ENCODE data around the gene REXO5. TPM values are rescaled to one million over a fixed set of nuclear protein-coding genes. Genes with fewer than 3 reads are reported as not detected.
"Not testable (repeated sequence)": the region's sequence is repeated elsewhere in the genome, so short reads cannot be mapped to it uniquely, and the experiment has no call there.

REXO5 gene
- 10 to 100 TPM; 24.3 to 25.7 TPM for total RNA-seq

- DNase-seq = peak; percentile 87
- ChIA-PET CTCF (interaction anchor here (0.6 to 1.5 kb wide), 11 partner anchors 16 to 494 kb away, joined by 3 to 6 read pairs (median 4); no protein-coding TSS in a partner anchor), POLR2A (interaction anchor here (1.1 to 1.2 kb wide), 3 partner anchors 43 to 94 kb away, joined by 3 to 4 read pairs (median 3); partner anchors contain the start of genes ACSM3, DCUN1D3, LYRM1 and THUMPD1)
- Mint-ChIP-seq H3K27ac (peak within 1 kb of the TSS; percentile 94), H3K9me3 (no peaks in the 10 kb centered on the region), H3K4me3 (peak within 1 kb of the TSS; percentile 96), H3K4me1 (ENCODE audit: low read depth) (peaks cover 8% of the 10 kb centered on the region), H3K27me3 (no peaks in the 10 kb centered on the region), H3K36me3 (peaks cover 8% of the 10 kb centered on the region)
- intact Hi-C loops (cut with micrococcal nuclease) = loop anchor here (1.0 to 10.0 kb wide), 5 partner anchors 41 to 98 kb away; partner anchors contain the start of genes DCUN1D3, LYRM1 and THUMPD1
Measured at GRCh38 chr16:20806168-20807050, at the start of gene REXO5, which contains the start of gene ERI2. REXO5 (plus strand) TSS chr16:20806527; CDS start chr16:20806954, 427 bp downstream. ERI2 (minus strand) TSS chr16:20806472; CDS start chr16:20806430, 42 bp downstream.

GRCh38 chr16:20760346-20760745 is 46.0 kb upstream of the REXO5 start:
- Mint-ChIP-seq H3K27me3 (no peaks in the 10 kb centered on the region), H3K4me3 (no peak overlapping the region), H3K9me3 (peaks cover 2% of the 10 kb centered on the region), H3K27ac (no peak overlapping the region), H3K36me3 (peaks cover 2% of the 10 kb centered on the region), H3K4me1 (ENCODE audit: low read depth) (peaks cover 20% of the 10 kb centered on the region)
- intact Hi-C loops (cut with micrococcal nuclease) = no loop called here
- DNase-seq = no peak
- CTCF ChIA-PET = interaction anchor here (0.7 kb wide), 1 partner anchor 114 kb away, joined by 3 read pairs; no protein-coding TSS in a partner anchor
- POLR2A ChIA-PET = no interaction called here

GRCh38 chr16:20761175-20761574 is 45.2 kb upstream of the REXO5 start:
- intact Hi-C loops (cut with micrococcal nuclease) = no loop called here
- Mint-ChIP-seq H3K4me3 (no peak overlapping the region), H3K27ac (no peak overlapping the region), H3K4me1 (ENCODE audit: low read depth) (peaks cover 20% of the 10 kb centered on the region), H3K36me3 (peaks cover 2% of the 10 kb centered on the region), H3K9me3 (peaks cover 2% of the 10 kb centered on the region), H3K27me3 (no peaks in the 10 kb centered on the region)
- CTCF ChIA-PET = no interaction called here
- DNase-seq = no peak
- POLR2A ChIA-PET = no interaction called here

- peaks cover 2% of the 10 kb centered on the region for H3K9me3 Mint-ChIP-seq
- intact Hi-C loops (cut with micrococcal nuclease) = loop anchor here (1.0 kb wide), 2 partner anchors 21 to 44 kb away; partner anchors contain the start of genes ERI2, REXO5 and THUMPD1
- H3K4me1 Mint-ChIP-seq (ENCODE audit: low read depth) = peaks cover 20% of the 10 kb centered on the region
- ChIA-PET POLR2A (no interaction called here), CTCF (interaction anchor here (1.0 kb wide), 1 partner anchor 13 kb away, joined by 5 read pairs; no protein-coding TSS in a partner anchor)
- no peak for DNase-seq
- H3K36me3 Mint-ChIP-seq = peaks cover 2% of the 10 kb centered on the region
- H3K27ac Mint-ChIP-seq = peak overlapping the region; percentile 87
- H3K4me3 Mint-ChIP-seq = peak overlapping the region; percentile 79
- no peaks in the 10 kb centered on the region for H3K27me3 Mint-ChIP-seq
Measured at GRCh38 chr16:20762404-20763123, 43.8 kb upstream of the REXO5 start.

GRCh38 chr16:20763461-20764232 is 42.7 kb upstream of the REXO5 start, which contains the start of gene ACSM3:
ACSM3 (plus strand) TSS chr16:20764014; CDS start chr16:20770035, 6,021 bp downstream.
- Mint-ChIP-seq H3K4me3 (peak within 1 kb of the TSS; percentile 79), H3K9me3 (peaks cover 2% of the 10 kb centered on the region), H3K36me3 (peaks cover 2% of the 10 kb centered on the region), H3K27ac (peak within 1 kb of the TSS; percentile 87), H3K4me1 (ENCODE audit: low read depth) (peaks cover 20% of the 10 kb centered on the region), H3K27me3 (no peaks in the 10 kb centered on the region)
- DNase-seq = peak; percentile 76
- intact Hi-C loops (cut with micrococcal nuclease) = loop anchor here (1.0 kb wide), 2 partner anchors 22 to 43 kb away; partner anchors contain the start of genes ERI2, REXO5 and THUMPD1
- CTCF ChIA-PET = interaction anchor here (0.6 to 1.9 kb wide), 4 partner anchors 13 to 1654 kb away, joined by 3 to 5 read pairs (median 3); no protein-coding TSS in a partner anchor
- POLR2A ChIA-PET = interaction anchor here (1.0 kb wide), 1 partner anchor 43 kb away, joined by 3 read pairs; the partner anchor contains the start of genes ERI2 and REXO5

- H3K36me3 Mint-ChIP-seq; H3K27ac Mint-ChIP-seq; H3K9me3 Mint-ChIP-seq; DNase-seq; POLR2A ChIA-PET; intact Hi-C loops (cut with micrococcal nuclease); H3K4me3 Mint-ChIP-seq; H3K27me3 Mint-ChIP-seq: not testable (repeated sequence)
- peaks cover 20% of the 10 kb centered on the region for H3K4me1 Mint-ChIP-seq (ENCODE audit: low read depth)
- CTCF ChIA-PET = interaction anchor here (1.1 to 1.9 kb wide), 3 partner anchors 10 to 24 kb away, joined by 3 to 11 read pairs (median 5); no protein-coding TSS in a partner anchor
Measured at GRCh38 chr16:20764448-20764847, 41.9 kb upstream of the REXO5 start.

- Mint-ChIP-seq H3K36me3 (peaks cover 4% of the 10 kb centered on the region), H3K9me3 (peaks cover under 1% of the 10 kb centered on the region), H3K27me3 (no peaks in the 10 kb centered on the region), H3K4me1 (ENCODE audit: low read depth) (peaks cover 20% of the 10 kb centered on the region), H3K27ac (no peak overlapping the region), H3K4me3 (no peak overlapping the region)
- ChIA-PET CTCF (interaction anchor here (1.5 kb wide), 2 partner anchors 9 to 26 kb away, joined by 3 to 11 read pairs; no protein-coding TSS in a partner anchor), POLR2A (no interaction called here)
- intact Hi-C loops (cut with micrococcal nuclease) = no loop called here
- DNase-seq = no peak
Measured at GRCh38 chr16:20765732-20766131, 40.6 kb upstream of the REXO5 start.

GRCh38 chr16:20766294-20766693 is 40.0 kb upstream of the REXO5 start:
- CTCF ChIA-PET = interaction anchor here (1.5 kb wide), 1 partner anchor 26 kb away, joined by 3 read pairs; no protein-coding TSS in a partner anchor
- no peaks in the 10 kb centered on the region for H3K27me3 Mint-ChIP-seq
- no peaks in the 10 kb centered on the region for H3K9me3 Mint-ChIP-seq
- POLR2A ChIA-PET = no interaction called here
- no peak overlapping the region for H3K4me3 Mint-ChIP-seq
- intact Hi-C loops (cut with micrococcal nuclease) = no loop called here
- peaks cover 20% of the 10 kb centered on the region for H3K4me1 Mint-ChIP-seq (ENCODE audit: low read depth)
- H3K36me3 Mint-ChIP-seq = peaks cover 4% of the 10 kb centered on the region
- H3K27ac Mint-ChIP-seq = no peak overlapping the region
- DNase-seq = no peak

GRCh38 chr16:20767577-20767976 is 38.8 kb upstream of the REXO5 start:
- Mint-ChIP-seq H3K27ac (no peak overlapping the region), H3K4me1 (ENCODE audit: low read depth) (peaks cover 16% of the 10 kb centered on the region), H3K9me3 (no peaks in the 10 kb centered on the region), H3K36me3 (peaks cover 2% of the 10 kb centered on the region), H3K27me3 (no peaks in the 10 kb centered on the region), H3K4me3 (no peak overlapping the region)
- CTCF ChIA-PET = no interaction called here
- no peak for DNase-seq
- POLR2A ChIA-PET = no interaction called here
- intact Hi-C loops (cut with micrococcal nuclease) = no loop called here

- H3K9me3 Mint-ChIP-seq = no peaks in the 10 kb centered on the region
- no peak overlapping the region for H3K27ac Mint-ChIP-seq
Measured at GRCh38 chr16:20768121-20768520, 38.2 kb upstream of the REXO5 start.

GRCh38 chr16:20768818-20769217 is 37.5 kb upstream of the REXO5 start:
- H3K9me3 Mint-ChIP-seq = no peaks in the 10 kb centered on the region
- no peak overlapping the region for H3K27ac Mint-ChIP-seq
- no peak overlapping the region for H3K4me3 Mint-ChIP-seq
- ChIA-PET CTCF (no interaction called here), POLR2A (no interaction called here)
- H3K27me3 Mint-ChIP-seq = no peaks in the 10 kb centered on the region
- intact Hi-C loops (cut with micrococcal nuclease) = no loop called here
- peaks cover 2% of the 10 kb centered on the region for H3K36me3 Mint-ChIP-seq
- H3K4me1 Mint-ChIP-seq (ENCODE audit: low read depth) = peaks cover 8% of the 10 kb centered on the region
- DNase-seq = no peak

More at GRCh38 chr16:20768121-20768520, 38.2 kb upstream of the REXO5 start:
- Mint-ChIP-seq H3K36me3 (peaks cover 2% of the 10 kb centered on the region), H3K4me3 (no peak overlapping the region), H3K4me1 (ENCODE audit: low read depth) (peaks cover 12% of the 10 kb centered on the region), H3K27me3 (no peaks in the 10 kb centered on the region)
- ChIA-PET POLR2A (no interaction called here), CTCF (no interaction called here)
- intact Hi-C loops (cut with micrococcal nuclease) = no loop called here
- DNase-seq = no peak
